ENCODE data around the gene TNFRSF1A.

The TNFRSF1A gene

DNA sequence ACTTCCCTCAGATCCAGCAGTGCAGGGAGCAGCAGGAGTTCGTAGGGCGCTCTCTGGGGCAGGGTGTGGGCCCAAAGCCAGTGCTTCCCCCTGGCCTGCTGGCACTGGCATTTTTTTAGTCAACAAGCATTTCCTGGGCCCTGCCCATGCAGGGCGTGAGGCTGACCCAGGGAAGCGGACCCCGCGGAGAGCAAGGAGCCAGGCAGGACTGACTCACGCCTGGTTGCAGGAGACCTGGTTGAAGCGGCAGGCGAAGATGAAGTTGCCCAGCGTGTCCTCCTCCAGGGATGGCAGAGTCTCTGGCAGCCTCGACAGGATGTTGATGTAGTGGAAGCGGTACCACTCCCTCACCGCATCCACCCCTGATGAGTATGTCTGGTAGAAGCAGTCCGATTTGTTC is 20.0 kb upstream of the TNFRSF1A start:
- Histone ChIP-seq H3K4me1 (ENCODE audit: control insufficient read depth, insufficient read depth, low read length) (no peaks in the 10 kb centered on the region), H3K27ac (ENCODE audit: low read depth, low read length) (no peak overlapping the region), H3K9ac (ENCODE audit: low read length) (no peak overlapping the region), H3K27me3 (ENCODE audit: control insufficient read depth, insufficient read depth, low read length) (no peaks in the 10 kb centered on the region), H3K36me3 (ENCODE audit: control insufficient read depth, insufficient read depth, low read length) (no peaks in the 10 kb centered on the region), H3K4me3 (ENCODE audit: low read length) (no peak overlapping the region)

GRCh38 chr12:6360578-6361490 is 19.0 kb upstream of the TNFRSF1A start:
- no peaks in the 10 kb centered on the region for H3K36me3 ChIP-seq (ENCODE audit: control insufficient read depth, insufficient read depth, low read length)

DNA sequence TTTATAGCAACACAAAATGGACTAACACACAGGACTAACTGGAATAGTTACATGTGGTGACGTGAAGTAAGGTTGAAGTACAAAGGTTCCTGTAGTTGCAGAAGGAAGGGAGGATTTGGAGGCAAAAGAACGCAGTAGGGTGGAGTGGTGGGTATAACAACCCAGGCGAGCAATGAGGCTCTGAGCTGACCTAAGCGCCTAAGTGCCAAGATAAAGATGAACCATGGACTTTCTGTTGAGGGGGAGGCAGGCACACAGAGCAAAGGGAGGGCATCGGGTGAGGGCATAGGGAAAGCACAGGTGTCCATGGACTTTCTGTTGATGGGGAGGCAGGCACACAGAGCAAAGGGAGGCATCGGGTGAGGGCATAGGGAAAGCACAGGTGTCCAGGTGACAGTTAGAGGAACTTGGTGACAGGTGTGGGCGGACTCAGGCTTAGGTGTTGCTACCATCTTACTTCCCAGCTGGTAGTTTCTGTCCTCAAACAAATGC is 18.2 kb upstream of the TNFRSF1A start:
- peak overlapping the region; percentile 50 for H3K27ac ChIP-seq (ENCODE audit: low read depth, low read length)
- H3K4me3 ChIP-seq (ENCODE audit: low read length), result peak overlapping the region; percentile 16
- no peaks in the 10 kb centered on the region for H3K36me3 ChIP-seq (ENCODE audit: control insufficient read depth, insufficient read depth, low read length)
- H3K27me3 ChIP-seq (ENCODE audit: control insufficient read depth, insufficient read depth, low read length), result no peaks in the 10 kb centered on the region
- H3K4me1 ChIP-seq (ENCODE audit: control insufficient read depth, insufficient read depth, low read length), result no peaks in the 10 kb centered on the region
- no peak overlapping the region for H3K9ac ChIP-seq (ENCODE audit: low read length)

More at GRCh38 chr12:6360578-6361490, 19.0 kb upstream of the TNFRSF1A start:
- Histone ChIP-seq H3K4me1 (ENCODE audit: control insufficient read depth, insufficient read depth, low read length) (no peaks in the 10 kb centered on the region), H3K27me3 (ENCODE audit: control insufficient read depth, insufficient read depth, low read length) (no peaks in the 10 kb centered on the region), H3K27ac (ENCODE audit: low read depth, low read length) (peak overlapping the region; percentile 59), H3K9ac (ENCODE audit: low read length) (no peak overlapping the region), H3K4me3 (ENCODE audit: low read length) (peak overlapping the region; percentile 16)

GRCh38 chr12:6358881-6359280 is 17.0 kb upstream of the TNFRSF1A start:
- H3K27me3 ChIP-seq (ENCODE audit: control insufficient read depth, insufficient read depth, low read length), result no peaks in the 10 kb centered on the region
- H3K27ac ChIP-seq (ENCODE audit: low read depth, low read length), result no peak overlapping the region
- no peak overlapping the region for H3K4me3 ChIP-seq (ENCODE audit: low read length)
- no peaks in the 10 kb centered on the region for H3K36me3 ChIP-seq (ENCODE audit: control insufficient read depth, insufficient read depth, low read length)
- no peak overlapping the region for H3K9ac ChIP-seq (ENCODE audit: low read length)
- no peaks in the 10 kb centered on the region for H3K4me1 ChIP-seq (ENCODE audit: control insufficient read depth, insufficient read depth, low read length)

DNA sequence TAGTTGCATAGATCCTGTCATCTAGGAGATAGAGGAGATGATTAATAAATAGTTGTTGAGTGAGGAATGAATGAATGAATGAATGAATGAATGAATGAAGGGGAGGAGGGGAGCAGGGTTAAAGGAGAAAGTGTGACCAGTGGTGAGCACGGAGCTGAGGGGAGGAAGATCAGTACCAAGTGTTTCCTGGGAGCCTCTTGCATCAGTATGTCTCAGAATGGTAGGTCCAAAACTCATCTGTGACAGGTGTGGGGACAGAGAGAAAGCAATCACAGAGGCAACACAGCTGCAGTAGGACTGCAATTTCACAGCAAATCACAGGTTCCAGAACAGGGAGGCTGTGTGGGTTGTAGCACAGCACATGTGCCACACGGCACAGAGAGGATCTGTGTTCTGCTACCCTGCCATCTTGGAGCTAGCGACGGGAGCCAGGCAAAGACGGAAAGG is 14.5 kb upstream of the TNFRSF1A start:
- no peak overlapping the region for H3K9ac ChIP-seq (ENCODE audit: low read length)
- no peaks in the 10 kb centered on the region for H3K27me3 ChIP-seq (ENCODE audit: control insufficient read depth, insufficient read depth, low read length)
- H3K36me3 ChIP-seq (ENCODE audit: control insufficient read depth, insufficient read depth, low read length), result no peaks in the 10 kb centered on the region
- no peak overlapping the region for H3K4me3 ChIP-seq (ENCODE audit: low read length)
- H3K27ac ChIP-seq (ENCODE audit: low read depth, low read length), result no peak overlapping the region
- no peaks in the 10 kb centered on the region for H3K4me1 ChIP-seq (ENCODE audit: control insufficient read depth, insufficient read depth, low read length)

- no peak overlapping the region for H3K27ac ChIP-seq (ENCODE audit: low read depth, low read length)
- no peaks in the 10 kb centered on the region for H3K4me1 ChIP-seq (ENCODE audit: control insufficient read depth, insufficient read depth, low read length)
- H3K27me3 ChIP-seq (ENCODE audit: control insufficient read depth, insufficient read depth, low read length), result no peaks in the 10 kb centered on the region
- H3K9ac ChIP-seq (ENCODE audit: low read length), result no peak overlapping the region
- no peaks in the 10 kb centered on the region for H3K36me3 ChIP-seq (ENCODE audit: control insufficient read depth, insufficient read depth, low read length)
- H3K4me3 ChIP-seq (ENCODE audit: low read length), result no peak overlapping the region
Measured at GRCh38 chr12:6355491-6356373, 13.9 kb upstream of the TNFRSF1A start.

GRCh38 chr12:6354495-6355393 is 12.9 kb upstream of the TNFRSF1A start:
- Histone ChIP-seq H3K9ac (ENCODE audit: low read length) (no peak overlapping the region), H3K36me3 (ENCODE audit: control insufficient read depth, insufficient read depth, low read length) (no peaks in the 10 kb centered on the region), H3K27ac (ENCODE audit: low read depth, low read length) (no peak overlapping the region), H3K4me3 (ENCODE audit: low read length) (no peak overlapping the region), H3K4me1 (ENCODE audit: control insufficient read depth, insufficient read depth, low read length) (no peaks in the 10 kb centered on the region), H3K27me3 (ENCODE audit: control insufficient read depth, insufficient read depth, low read length) (no peaks in the 10 kb centered on the region)

- Histone ChIP-seq H3K27me3 (ENCODE audit: control insufficient read depth, insufficient read depth, low read length) (no peaks in the 10 kb centered on the region), H3K36me3 (ENCODE audit: control insufficient read depth, insufficient read depth, low read length) (no peaks in the 10 kb centered on the region), H3K4me1 (ENCODE audit: control insufficient read depth, insufficient read depth, low read length) (no peaks in the 10 kb centered on the region), H3K4me3 (ENCODE audit: low read length) (no peak overlapping the region), H3K9ac (ENCODE audit: low read length) (no peak overlapping the region), H3K27ac (ENCODE audit: low read depth, low read length) (no peak overlapping the region)
Measured at GRCh38 chr12:6352193-6353173, 10.6 kb upstream of the TNFRSF1A start.

DNA sequence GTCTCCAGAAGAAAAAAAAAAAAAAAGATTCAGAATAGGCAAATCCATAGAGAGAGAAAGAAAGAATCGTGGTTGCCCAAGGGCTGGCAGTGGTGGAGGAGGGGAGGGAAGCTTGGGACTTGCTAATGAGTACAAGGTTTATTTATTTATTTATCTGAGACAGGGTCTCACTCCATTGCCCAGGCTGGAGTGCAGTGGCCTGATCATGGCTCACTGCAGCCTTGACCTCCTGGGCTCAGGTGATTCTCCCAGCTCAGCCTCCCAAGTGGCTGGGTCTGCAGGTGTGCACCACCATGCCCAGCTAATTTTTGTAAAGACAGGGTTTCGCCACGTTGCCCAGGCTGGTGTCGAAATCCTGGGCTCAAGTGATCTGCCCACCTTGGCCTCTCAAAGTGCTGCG is 9.7 kb upstream of the TNFRSF1A start:
- H3K4me3 ChIP-seq (ENCODE audit: low read length), result no peak overlapping the region
- H3K27ac ChIP-seq (ENCODE audit: low read depth, low read length), result no peak overlapping the region
- no peaks in the 10 kb centered on the region for H3K36me3 ChIP-seq (ENCODE audit: control insufficient read depth, insufficient read depth, low read length)
- no peak overlapping the region for H3K9ac ChIP-seq (ENCODE audit: low read length)
- H3K4me1 ChIP-seq (ENCODE audit: control insufficient read depth, insufficient read depth, low read length), result no peaks in the 10 kb centered on the region
- H3K27me3 ChIP-seq (ENCODE audit: control insufficient read depth, insufficient read depth, low read length), result no peaks in the 10 kb centered on the region

GRCh38 chr12:6347367-6348338 is 5.8 kb upstream of the TNFRSF1A start:
- Histone ChIP-seq H3K36me3 (ENCODE audit: control insufficient read depth, insufficient read depth, low read length) (no peaks in the 10 kb centered on the region), H3K4me3 (ENCODE audit: low read length) (no peak overlapping the region), H3K4me1 (ENCODE audit: control insufficient read depth, insufficient read depth, low read length) (peaks cover under 1% of the 10 kb centered on the region), H3K9ac (ENCODE audit: low read length) (no peak overlapping the region), H3K27ac (ENCODE audit: low read depth, low read length) (peak overlapping the region; percentile 54), H3K27me3 (ENCODE audit: control insufficient read depth, insufficient read depth, low read length) (no peaks in the 10 kb centered on the region)
